Activated naive CD4-positive, alpha-beta T cell treated with anti-CD3 and anti-CD28 coated beads for 36 hours (primary cell): Measurements from ENCODE around the gene RGS4. TPM values are rescaled to one million over a fixed set of nuclear protein-coding genes. Genes with fewer than 3 reads are reported as not detected.

Experiments used
- CTCF ChIA-PET: fragments of 350-600 bp; sonication (Branson Sonifier 250); formaldehyde crosslinking; loops from one replicate; lab custom pipeline; 2021; ENCODE audit warnings: antibody characterized with exemption; lab: Charles Lee
- DNase-seq: peaks from one replicate; pipeline ENCODE4 v3.0.0-alpha.2; 2020
- H3K27ac Mint-ChIP-seq: one replicate; pipeline ENCODE4 v1.8.0; 2021; ENCODE audit warnings: mild to moderate bottlenecking, mixed read lengths
- H3K27me3 Mint-ChIP-seq: one replicate; pipeline ENCODE4 v1.8.0; 2021; ENCODE audit warnings: low read depth, mixed read lengths
- H3K36me3 Mint-ChIP-seq: one replicate; pipeline ENCODE4 v1.8.0; 2021; ENCODE audit warnings: low read depth, mixed read lengths
- H3K4me1 Mint-ChIP-seq: one replicate; pipeline ENCODE4 v1.8.0; 2021; ENCODE audit warnings: low read depth, mixed read lengths
- H3K4me3 Mint-ChIP-seq: one replicate; pipeline ENCODE4 v1.8.0; 2021; ENCODE audit warnings: mild to moderate bottlenecking, moderate library complexity, mixed read lengths
- H3K9me3 Mint-ChIP-seq: one replicate; pipeline ENCODE4 v1.8.0; 2021; ENCODE audit warnings: mixed read lengths
- intact Hi-C: fragments of 100-400 bp; cut with micrococcal nuclease; formaldehyde crosslinking; loops from one replicate; pipeline ENCODE4 v1.15.1; 2023
- total RNA-seq, 2 experiments: library from RNA; stranded (reverse); gene quantifications; one replicate each; pipeline ENCODE4 v1.2.3, GENCODE V29; 2021

Gene RGS4
- total RNA-seq, 2 experiments from 2014 or later = not detected

GRCh38 chr1:163050496-163050895 is 18.7 kb upstream of the RGS4 start:
- Mint-ChIP-seq H3K4me3 (no peak overlapping the region), H3K36me3 (no peaks in the 10 kb centered on the region), H3K4me1 (no peaks in the 10 kb centered on the region), H3K27me3 (peaks cover 9% of the 10 kb centered on the region), H3K9me3 (no peaks in the 10 kb centered on the region), H3K27ac (no peak overlapping the region)
- CTCF ChIA-PET = no interaction called here
- intact Hi-C loops = no loop called here
- no peak for DNase-seq

GRCh38 chr1:163054181-163054591 is 15.0 kb upstream of the RGS4 start:
- intact Hi-C loops = no loop called here
- no peak overlapping the region for H3K27ac Mint-ChIP-seq
- H3K36me3 Mint-ChIP-seq = no peaks in the 10 kb centered on the region
- H3K27me3 Mint-ChIP-seq = peaks cover 8% of the 10 kb centered on the region
- H3K9me3 Mint-ChIP-seq = no peaks in the 10 kb centered on the region
- H3K4me3 Mint-ChIP-seq = no peak overlapping the region
- no peaks in the 10 kb centered on the region for H3K4me1 Mint-ChIP-seq
- no peak for DNase-seq
- CTCF ChIA-PET = no interaction called here

GRCh38 chr1:163055005-163055404 is 14.2 kb upstream of the RGS4 start:
- H3K36me3 Mint-ChIP-seq = no peaks in the 10 kb centered on the region
- no peak overlapping the region for H3K27ac Mint-ChIP-seq

GRCh38 chr1:163055531-163055930 is 13.6 kb upstream of the RGS4 start:
- peaks cover 7% of the 10 kb centered on the region for H3K27me3 Mint-ChIP-seq
- no peaks in the 10 kb centered on the region for H3K4me1 Mint-ChIP-seq
- no peak overlapping the region for H3K27ac Mint-ChIP-seq
- H3K4me3 Mint-ChIP-seq = no peak overlapping the region
- no peaks in the 10 kb centered on the region for H3K36me3 Mint-ChIP-seq
- intact Hi-C loops = no loop called here
- CTCF ChIA-PET = no interaction called here
- DNase-seq = no peak
- no peaks in the 10 kb centered on the region for H3K9me3 Mint-ChIP-seq

More at GRCh38 chr1:163055005-163055404, 14.2 kb upstream of the RGS4 start:
- no peaks in the 10 kb centered on the region for H3K9me3 Mint-ChIP-seq
- peaks cover 7% of the 10 kb centered on the region for H3K27me3 Mint-ChIP-seq
- H3K4me3 Mint-ChIP-seq = no peak overlapping the region
- DNase-seq = no peak
- CTCF ChIA-PET = no interaction called here
- no peaks in the 10 kb centered on the region for H3K4me1 Mint-ChIP-seq
- intact Hi-C loops = no loop called here

- no peak overlapping the region for H3K4me3 Mint-ChIP-seq
- no peak for DNase-seq
- no peaks in the 10 kb centered on the region for H3K9me3 Mint-ChIP-seq
- peaks cover 9% of the 10 kb centered on the region for H3K27me3 Mint-ChIP-seq
- intact Hi-C loops = no loop called here
- CTCF ChIA-PET = interaction anchor here (1.5 kb wide), 1 partner anchor 12 kb away, joined by 4 read pairs; the partner anchor contains the start of gene RGS4
- H3K27ac Mint-ChIP-seq = no peak overlapping the region
- H3K36me3 Mint-ChIP-seq = no peaks in the 10 kb centered on the region
- H3K4me1 Mint-ChIP-seq = no peaks in the 10 kb centered on the region
These were observed 12.3 kb upstream of the RGS4 start for GRCh38 chr1:163056831-163057230.

GRCh38 chr1:163060343-163061007 is 8.7 kb upstream of the RGS4 start:
- Mint-ChIP-seq H3K4me1 (no peaks in the 10 kb centered on the region), H3K9me3 (no peaks in the 10 kb centered on the region), H3K27ac (no peak overlapping the region), H3K4me3 (no peak overlapping the region), H3K27me3 (peaks cover 9% of the 10 kb centered on the region), H3K36me3 (no peaks in the 10 kb centered on the region)
- no peak for DNase-seq
- intact Hi-C loops = no loop called here
- CTCF ChIA-PET = interaction anchor here (1.0 to 2.1 kb wide), 2 partner anchors 11 to 185 kb away, joined by 3 to 11 read pairs; no protein-coding TSS in a partner anchor

GRCh38 chr1:163063143-163063542 is 6.0 kb upstream of the RGS4 start:
- H3K4me3 Mint-ChIP-seq = no peak overlapping the region
- H3K4me1 Mint-ChIP-seq = no peaks in the 10 kb centered on the region
- DNase-seq = no peak
- no peak overlapping the region for H3K27ac Mint-ChIP-seq
- H3K27me3 Mint-ChIP-seq = peaks cover 13% of the 10 kb centered on the region
- H3K36me3 Mint-ChIP-seq = no peaks in the 10 kb centered on the region
- no peaks in the 10 kb centered on the region for H3K9me3 Mint-ChIP-seq
- CTCF ChIA-PET = no interaction called here
- intact Hi-C loops = no loop called here

GRCh38 chr1:163063610-163064009 is 5.6 kb upstream of the RGS4 start:
- no peak overlapping the region for H3K4me3 Mint-ChIP-seq
- no peaks in the 10 kb centered on the region for H3K4me1 Mint-ChIP-seq
- CTCF ChIA-PET = no interaction called here
- H3K27ac Mint-ChIP-seq = no peak overlapping the region
- DNase-seq = no peak
- H3K9me3 Mint-ChIP-seq = no peaks in the 10 kb centered on the region
- H3K36me3 Mint-ChIP-seq = no peaks in the 10 kb centered on the region
- intact Hi-C loops = no loop called here
- peaks cover 13% of the 10 kb centered on the region for H3K27me3 Mint-ChIP-seq

- CTCF ChIA-PET = no interaction called here
- Mint-ChIP-seq H3K36me3 (no peaks in the 10 kb centered on the region), H3K27me3 (peaks cover 22% of the 10 kb centered on the region), H3K27ac (no peak overlapping the region), H3K4me1 (no peaks in the 10 kb centered on the region), H3K9me3 (no peaks in the 10 kb centered on the region), H3K4me3 (no peak overlapping the region)
- no peak for DNase-seq
- intact Hi-C loops = no loop called here
These were observed 3.0 kb upstream of the RGS4 start for GRCh38 chr1:163066168-163066567.

- intact Hi-C loops = no loop called here
- CTCF ChIA-PET = no interaction called here
- Mint-ChIP-seq H3K36me3 (no peaks in the 10 kb centered on the region), H3K4me3 (no peak overlapping the region), H3K4me1 (no peaks in the 10 kb centered on the region), H3K27ac (no peak overlapping the region), H3K9me3 (no peaks in the 10 kb centered on the region), H3K27me3 (peaks cover 22% of the 10 kb centered on the region)
- no peak for DNase-seq
These were observed 2.5 kb upstream of the RGS4 start for GRCh38 chr1:163066686-163067085.

- Mint-ChIP-seq H3K27ac (no peak overlapping the region), H3K36me3 (no peaks in the 10 kb centered on the region), H3K9me3 (no peaks in the 10 kb centered on the region), H3K27me3 (peaks cover 22% of the 10 kb centered on the region), H3K4me3 (no peak overlapping the region), H3K4me1 (no peaks in the 10 kb centered on the region)
- CTCF ChIA-PET = interaction anchor here (1.1 to 2.4 kb wide), 2 partner anchors 12 to 247 kb away, joined by 4 to 5 read pairs; no protein-coding TSS in a partner anchor
- intact Hi-C loops = loop anchor here (1.0 to 2.0 kb wide), 2 partner anchors 190 to 214 kb away; no protein-coding TSS in a partner anchor
- DNase-seq = no peak
These were observed 445 bp upstream of the RGS4 start for GRCh38 chr1:163068716-163069115.

- Mint-ChIP-seq H3K9me3 (no peaks in the 10 kb centered on the region), H3K36me3 (no peaks in the 10 kb centered on the region), H3K27ac (no peak overlapping the region), H3K4me3 (no peak overlapping the region), H3K27me3 (peaks cover 22% of the 10 kb centered on the region), H3K4me1 (no peaks in the 10 kb centered on the region)
- CTCF ChIA-PET = interaction anchor here (1.1 to 2.4 kb wide), 2 partner anchors 13 to 246 kb away, joined by 4 to 5 read pairs; no protein-coding TSS in a partner anchor
- intact Hi-C loops = loop anchor here (1.0 to 2.0 kb wide), 3 partner anchors 105 to 215 kb away; no protein-coding TSS in a partner anchor
- no peak for DNase-seq
These were observed 605 bp downstream of the RGS4 start for GRCh38 chr1:163069655-163070277.
